GM21515 (cell line): Measurements from ENCODE around the gene CECR2.

Source experiments
- ATAC-seq: cut with Tn5 transposase; IDR thresholded peaks from one replicate; pipeline ENCODE4 v1.9.1; 2021; ENCODE audit not compliant: unreplicated experiment

Gene CECR2

DNA sequence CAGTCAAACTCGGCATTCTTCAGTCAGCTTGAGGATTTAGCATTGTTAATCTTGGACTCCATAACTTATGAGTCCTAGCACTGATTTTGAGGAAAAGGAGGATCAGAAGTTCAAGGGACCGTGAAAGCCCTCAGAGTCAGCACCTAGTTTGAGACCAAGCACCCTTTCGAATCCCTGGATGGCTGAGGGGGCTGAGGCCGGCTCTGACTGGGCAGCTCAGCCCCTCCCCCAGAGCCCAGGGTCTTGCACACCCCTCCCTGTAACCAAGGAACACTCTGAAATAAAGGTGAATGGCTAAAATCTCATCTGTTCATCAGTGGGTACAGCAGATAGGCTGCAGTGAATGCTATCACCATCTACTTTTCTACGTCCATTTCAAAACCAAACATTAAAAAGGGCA is 221.3 kb downstream of the CECR2 start:
- no peak for ATAC-seq

DNA sequence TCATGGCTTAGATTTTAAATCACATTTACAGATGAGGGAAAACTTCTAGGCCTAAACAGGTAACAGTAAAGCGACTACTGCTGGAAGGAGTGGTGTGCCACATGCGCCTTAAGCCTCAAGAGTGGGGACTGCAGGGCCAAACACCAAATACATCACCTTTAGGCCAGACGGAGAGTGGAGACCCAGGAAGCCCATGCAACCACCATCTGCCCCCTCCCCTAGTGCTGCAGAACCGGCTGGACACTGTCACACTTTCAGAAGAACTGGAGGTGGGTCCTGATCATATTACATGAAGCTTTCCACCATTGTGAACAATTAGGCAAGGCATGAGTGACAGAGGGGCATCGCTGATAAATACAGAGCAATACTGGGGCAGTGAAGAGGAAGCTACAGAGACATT is 222.9 kb downstream of the CECR2 start:
- no peak for ATAC-seq

DNA sequence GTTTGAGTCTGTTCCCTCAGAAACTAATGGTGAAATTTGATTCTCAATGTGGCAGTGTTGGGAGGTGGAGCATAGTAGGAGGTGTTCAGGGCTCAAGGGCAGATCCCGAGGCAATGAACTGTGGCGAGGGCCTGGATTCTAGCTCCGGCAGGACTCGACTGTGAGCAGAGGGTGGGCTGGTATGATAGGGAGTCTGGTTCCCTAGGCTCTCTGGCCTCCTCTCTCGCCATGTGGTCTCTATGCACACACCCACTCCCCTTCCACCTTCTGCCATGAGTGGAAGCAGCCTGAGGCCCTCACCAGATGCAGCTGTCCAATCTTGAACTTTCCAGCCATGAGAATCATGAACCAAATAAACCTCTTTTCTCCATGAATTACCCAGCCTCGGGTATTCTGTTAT is 227.0 kb downstream of the CECR2 start:
- ATAC-seq = no peak

DNA sequence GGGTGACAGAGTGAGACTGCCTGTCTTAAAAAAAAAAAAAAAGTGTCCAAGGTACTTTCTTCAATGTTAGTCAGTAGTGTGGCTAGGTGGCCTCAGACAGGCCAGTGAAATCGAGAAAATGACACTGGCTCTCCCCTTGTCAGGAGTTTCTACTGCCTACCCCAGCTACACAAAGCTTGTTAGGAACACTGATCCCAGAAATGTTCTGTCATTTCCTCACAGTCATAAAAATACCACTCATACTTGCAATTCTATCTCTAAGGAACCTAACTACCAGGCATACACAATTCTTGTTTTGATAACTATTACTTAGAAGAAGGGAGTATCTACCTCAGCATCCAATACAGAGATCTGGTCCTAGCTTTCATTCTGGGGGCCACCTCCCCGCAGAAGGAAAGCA is 228.0 kb downstream of the CECR2 start:
- no peak for ATAC-seq

DNA sequence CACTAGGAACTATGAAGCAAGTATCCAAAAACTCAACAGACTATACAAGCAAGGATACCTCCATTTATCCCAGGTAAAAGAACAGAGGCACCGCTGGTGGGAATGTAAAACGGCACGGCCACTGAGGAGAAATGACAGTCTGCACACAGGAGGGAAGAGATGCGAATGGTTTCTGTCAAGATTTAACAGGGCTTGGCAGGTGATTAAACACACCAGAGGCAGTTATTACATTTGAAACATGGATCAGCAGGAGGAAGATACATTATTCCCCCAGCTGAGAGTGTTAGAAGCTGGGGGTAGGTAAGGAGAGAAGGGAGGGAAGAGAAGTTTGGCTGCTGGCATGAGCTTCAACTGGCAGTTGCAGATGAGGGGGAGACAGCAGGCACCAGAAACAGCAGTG is 229.1 kb downstream of the CECR2 start:
- no peak for ATAC-seq

DNA sequence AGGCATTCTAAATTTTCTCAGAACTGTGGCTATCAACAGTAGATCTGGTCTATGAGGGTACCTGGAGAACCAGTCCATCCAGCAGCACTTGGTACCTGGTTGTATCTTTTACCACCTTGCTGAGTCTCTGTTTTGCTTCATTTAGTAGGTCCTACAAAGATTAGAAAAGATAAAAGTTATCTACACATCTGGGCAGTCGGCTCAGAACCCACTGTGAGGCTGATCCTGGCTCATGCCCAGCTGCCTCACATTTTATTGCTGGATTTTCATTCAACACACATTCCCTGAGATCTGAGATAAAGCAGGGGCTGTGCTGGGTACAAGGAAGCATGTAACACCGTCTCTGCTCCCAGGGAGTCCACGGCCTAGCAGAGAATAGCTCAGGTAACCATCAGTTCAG is 231.8 kb downstream of the CECR2 start:
- no peak for ATAC-seq

DNA sequence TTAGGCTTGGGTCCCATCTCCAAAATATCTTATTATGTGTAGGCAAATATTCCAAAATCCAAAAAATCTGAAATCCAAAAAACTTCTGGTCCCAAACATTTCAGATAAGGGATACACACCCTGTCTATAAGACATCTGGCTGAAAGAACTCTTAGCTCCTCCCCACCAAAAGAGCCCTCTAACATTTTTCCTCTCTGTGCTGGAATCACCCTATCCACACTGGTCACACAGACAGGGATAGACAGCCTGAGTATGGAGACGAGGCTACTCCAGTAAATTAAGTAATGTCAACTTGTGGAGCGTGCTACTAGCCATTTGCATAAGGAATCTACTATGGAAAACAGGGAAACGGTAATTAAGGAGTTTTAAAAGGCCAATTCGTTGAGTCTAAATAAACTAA is 234.4 kb downstream of the CECR2 start:
- no peak for ATAC-seq

DNA sequence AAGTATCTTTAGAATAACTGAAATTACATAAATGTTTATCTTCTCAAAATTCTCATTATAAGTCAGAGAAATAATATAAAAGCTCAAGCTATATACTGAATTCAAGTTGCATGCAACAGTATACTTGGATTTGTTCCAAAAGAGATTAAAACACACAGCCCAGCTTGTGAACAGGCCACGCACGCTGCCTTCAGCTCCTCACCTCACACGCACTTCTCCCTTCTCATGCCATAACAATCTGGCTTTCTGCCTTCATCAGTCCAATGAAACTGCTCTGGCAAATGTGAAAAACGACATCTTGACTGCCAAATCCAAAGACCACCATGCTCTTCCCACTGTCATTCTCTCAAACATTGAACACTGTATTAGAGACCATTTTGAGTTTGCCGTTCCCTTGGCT is 237.2 kb downstream of the CECR2 start:
- ATAC-seq = no peak
